GM18511 (cell line): ENCODE results near the gene GTF2H3.
A peak's percentile ranks its signal among the peaks of the same experiment; 100 is the strongest.
"Not testable (repeated sequence)": the region's sequence is repeated elsewhere in the genome, so short reads cannot be mapped to it uniquely, and the experiment has no call there.

Source experiments
- ATAC-seq: cut with Tn5 transposase; IDR thresholded peaks from one replicate; pipeline ENCODE4 v1.9.1; 2021; ENCODE audit warnings: mild to moderate bottlenecking, moderate library complexity; ENCODE audit not compliant: unreplicated experiment

Gene GTF2H3

GRCh38 chr12:123633379-123634141, at the start of gene GTF2H3, which contains the start of gene EIF2B1:
Gene GTF2H3 (plus strand): TSS chr12:123633829. CDS start chr12:123633860, 31 bp downstream.
Gene EIF2B1 (minus strand): TSS chr12:123633686. CDS start chr12:123633557, 129 bp downstream.
- ATAC-seq, result peak; percentile 96

GRCh38 chr12:123591702-123592481, 41.7 kb upstream of the GTF2H3 start:
- no peak for ATAC-seq

GRCh38 chr12:123595729-123596128, 37.9 kb upstream of the GTF2H3 start:
- ATAC-seq, result no peak

- no peak for ATAC-seq
Observed at GRCh38 chr12:123597100-123597499, 36.5 kb upstream of the GTF2H3 start.

GRCh38 chr12:123598522-123598921, 35.1 kb upstream of the GTF2H3 start:
- no peak for ATAC-seq

- no peak for ATAC-seq
Observed at GRCh38 chr12:123599310-123599709, 34.3 kb upstream of the GTF2H3 start.

GRCh38 chr12:123599721-123600120, 33.9 kb upstream of the GTF2H3 start:
- no peak for ATAC-seq

- ATAC-seq, result peak; percentile 90
Observed at GRCh38 chr12:123601602-123602489, 31.8 kb upstream of the GTF2H3 start, which contains the start of gene DDX55. Gene DDX55 (plus strand): TSS chr12:123602099. CDS start chr12:123602149, 50 bp downstream.

- ATAC-seq, result no peak
Observed at GRCh38 chr12:123602651-123603195, 30.9 kb upstream of the GTF2H3 start.

GRCh38 chr12:123603495-123603894, 30.1 kb upstream of the GTF2H3 start:
- ATAC-seq, result not testable (repeated sequence)

GRCh38 chr12:123607756-123608155, 25.9 kb upstream of the GTF2H3 start:
- ATAC-seq, result no peak

GRCh38 chr12:123608182-123608581, 25.4 kb upstream of the GTF2H3 start:
- ATAC-seq, result no peak

GRCh38 chr12:123614110-123614509, 19.5 kb upstream of the GTF2H3 start:
- ATAC-seq, result no peak

- no peak for ATAC-seq
Observed at GRCh38 chr12:123614531-123614930, 19.1 kb upstream of the GTF2H3 start.

GRCh38 chr12:123617144-123617543, 16.5 kb upstream of the GTF2H3 start:
- ATAC-seq, result no peak

- ATAC-seq, result no peak
Observed at GRCh38 chr12:123617580-123617979, 16.0 kb upstream of the GTF2H3 start.

- ATAC-seq, result no peak
Observed at GRCh38 chr12:123621101-123621500, 12.5 kb upstream of the GTF2H3 start.

- no peak for ATAC-seq
Observed at GRCh38 chr12:123621619-123622530, 11.8 kb upstream of the GTF2H3 start.

GRCh38 chr12:123634142-123634561, 523 bp downstream of the GTF2H3 start:
- ATAC-seq, result no peak
